Embryonic facial prominence (tissue), 1 donor: ENCODE results near the gene NFE2L1.
A peak's percentile ranks its signal among the peaks of the same experiment; 100 is the strongest.
"Not testable (repeated sequence)": the region's sequence is repeated elsewhere in the genome, so short reads cannot be mapped to it uniquely, and the experiment has no call there.

Experiments used
- DNase-seq: peaks from one replicate; pipeline ENCODE4 v3.0.0-alpha.2; 2016; ENCODE audit errors: extremely low spot score

Gene NFE2L1, protein sequence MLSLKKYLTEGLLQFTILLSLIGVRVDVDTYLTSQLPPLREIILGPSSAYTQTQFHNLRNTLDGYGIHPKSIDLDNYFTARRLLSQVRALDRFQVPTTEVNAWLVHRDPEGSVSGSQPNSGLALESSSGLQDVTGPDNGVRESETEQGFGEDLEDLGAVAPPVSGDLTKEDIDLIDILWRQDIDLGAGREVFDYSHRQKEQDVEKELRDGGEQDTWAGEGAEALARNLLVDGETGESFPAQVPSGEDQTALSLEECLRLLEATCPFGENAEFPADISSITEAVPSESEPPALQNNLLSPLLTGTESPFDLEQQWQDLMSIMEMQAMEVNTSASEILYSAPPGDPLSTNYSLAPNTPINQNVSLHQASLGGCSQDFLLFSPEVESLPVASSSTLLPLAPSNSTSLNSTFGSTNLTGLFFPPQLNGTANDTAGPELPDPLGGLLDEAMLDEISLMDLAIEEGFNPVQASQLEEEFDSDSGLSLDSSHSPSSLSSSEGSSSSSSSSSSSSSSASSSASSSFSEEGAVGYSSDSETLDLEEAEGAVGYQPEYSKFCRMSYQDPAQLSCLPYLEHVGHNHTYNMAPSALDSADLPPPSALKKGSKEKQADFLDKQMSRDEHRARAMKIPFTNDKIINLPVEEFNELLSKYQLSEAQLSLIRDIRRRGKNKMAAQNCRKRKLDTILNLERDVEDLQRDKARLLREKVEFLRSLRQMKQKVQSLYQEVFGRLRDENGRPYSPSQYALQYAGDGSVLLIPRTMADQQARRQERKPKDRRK

DNA sequence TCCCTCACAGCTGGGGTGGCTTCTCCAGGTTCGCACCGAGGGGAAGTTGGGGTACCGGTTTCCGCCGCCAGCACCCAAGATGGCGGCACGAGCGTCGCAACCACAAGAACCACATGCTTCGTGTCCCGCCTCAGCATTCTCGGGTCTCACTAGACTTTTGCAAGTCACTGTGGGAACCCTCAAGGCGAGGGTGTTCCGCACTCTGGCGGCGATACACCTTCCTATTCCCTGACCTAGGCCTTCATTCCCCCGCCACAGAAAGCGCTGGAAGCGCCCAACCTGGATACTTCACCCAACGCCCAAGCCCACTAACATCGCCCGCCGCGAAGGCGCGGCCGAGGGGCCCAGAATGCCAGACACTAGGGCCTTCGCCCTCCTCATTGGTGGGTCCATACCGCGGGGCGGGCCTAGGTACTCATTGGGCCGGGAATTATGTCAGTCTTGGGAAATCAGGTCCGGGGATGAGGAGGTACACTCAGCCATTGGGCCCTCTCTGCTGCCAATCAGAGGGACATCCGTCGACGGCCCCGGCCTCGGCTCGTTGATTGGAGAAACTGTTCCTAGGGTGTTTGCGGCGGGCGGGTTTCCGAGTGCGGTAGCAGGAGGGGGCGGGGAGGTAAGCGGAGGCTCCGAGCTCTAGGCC, at the start of gene NFE2L1:
Gene NFE2L1 (plus strand): TSS at position 619 of the 643 bp plus-strand sequence. CDS start 2,760 bp downstream, outside the sequence.
- DNase-seq = peak; percentile 98

DNA sequence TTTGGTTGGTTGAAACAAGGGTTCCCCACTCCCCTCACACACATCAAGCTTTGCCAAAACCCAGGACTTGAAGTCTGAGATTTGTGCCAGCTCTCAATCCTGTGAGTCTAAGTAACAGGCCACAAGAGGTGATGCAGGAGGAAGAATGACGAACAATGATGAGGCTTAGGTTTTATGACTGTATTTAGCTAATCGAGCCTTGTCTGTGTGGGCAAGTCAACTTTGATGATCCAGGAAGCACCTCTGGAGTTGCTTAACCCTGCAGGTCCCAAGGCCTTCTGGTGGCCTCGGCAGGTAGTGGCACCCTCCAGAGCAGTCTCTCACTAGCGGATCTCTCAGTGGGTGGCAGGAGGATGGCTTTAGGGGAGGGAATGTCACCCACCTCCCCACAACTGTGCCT, 48.6 kb upstream of the NFE2L1 start:
- no peak for DNase-seq

GRCh38 chr17:48001197-48001596, 47.0 kb upstream of the NFE2L1 start:
- no peak for DNase-seq

DNA sequence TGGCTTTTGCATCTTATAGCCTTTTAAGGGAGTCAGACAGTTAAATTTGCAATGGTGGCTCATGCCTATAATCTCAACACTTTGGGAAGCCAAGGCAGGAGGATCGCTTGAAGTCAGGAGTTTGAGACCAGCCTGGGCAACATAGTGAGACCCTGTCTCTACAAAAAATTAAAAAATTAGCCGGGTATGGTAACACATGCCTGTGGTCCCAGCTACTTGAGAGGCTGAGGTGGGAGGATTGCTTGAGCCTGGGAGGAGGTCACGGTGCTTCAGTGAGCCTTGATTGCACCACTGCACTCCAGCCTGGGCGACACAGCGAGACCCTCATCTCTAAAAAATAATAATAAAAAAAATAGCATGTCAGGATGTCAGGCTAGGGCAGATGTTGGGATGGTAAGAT, 46.5 kb upstream of the NFE2L1 start:
- DNase-seq = not testable (repeated sequence)

GRCh38 chr17:48002266-48002915, 45.8 kb upstream of the NFE2L1 start:
- no peak for DNase-seq

GRCh38 chr17:48002916-48003416, 45.2 kb upstream of the NFE2L1 start:
- DNase-seq = no peak

DNA sequence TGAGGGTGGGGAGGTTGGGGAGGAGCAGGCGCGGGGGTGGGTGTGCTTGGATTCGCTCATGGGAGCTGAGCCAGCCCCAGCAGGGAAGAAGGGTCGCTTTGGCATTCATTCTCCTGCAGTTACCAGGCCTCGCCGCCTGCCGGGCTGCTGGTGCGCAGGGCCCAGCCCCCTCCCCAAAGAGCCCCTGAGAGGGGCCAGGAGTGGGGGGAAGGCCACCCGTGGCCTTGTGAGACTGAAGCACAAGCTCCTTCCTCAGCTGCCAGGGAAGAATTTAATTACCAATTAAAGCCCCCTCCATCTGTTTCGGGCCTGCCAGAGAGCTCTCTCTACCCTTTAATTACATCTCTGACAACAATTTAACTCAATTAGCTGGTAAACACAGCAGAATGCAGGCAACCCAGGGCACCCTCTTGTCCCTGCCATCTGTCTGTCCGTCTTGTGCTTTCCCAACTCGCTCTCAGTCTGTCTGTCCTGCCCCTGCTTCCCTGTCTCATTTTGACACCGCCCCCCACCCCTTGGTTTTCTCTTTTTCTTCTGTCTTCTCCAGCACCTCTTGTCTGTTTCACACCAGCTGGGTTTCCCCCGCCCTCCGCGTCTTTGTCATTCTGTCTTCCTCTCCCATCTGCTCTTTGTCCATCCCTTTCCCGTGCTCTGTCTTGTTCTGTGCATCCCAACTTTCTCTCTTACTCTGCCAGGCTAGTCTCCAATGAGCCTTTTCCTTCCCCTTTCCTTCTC, 44.6 kb upstream of the NFE2L1 start:
- no peak for DNase-seq

GRCh38 chr17:48004983-48005382, 43.2 kb upstream of the NFE2L1 start:
- DNase-seq = no peak

DNA sequence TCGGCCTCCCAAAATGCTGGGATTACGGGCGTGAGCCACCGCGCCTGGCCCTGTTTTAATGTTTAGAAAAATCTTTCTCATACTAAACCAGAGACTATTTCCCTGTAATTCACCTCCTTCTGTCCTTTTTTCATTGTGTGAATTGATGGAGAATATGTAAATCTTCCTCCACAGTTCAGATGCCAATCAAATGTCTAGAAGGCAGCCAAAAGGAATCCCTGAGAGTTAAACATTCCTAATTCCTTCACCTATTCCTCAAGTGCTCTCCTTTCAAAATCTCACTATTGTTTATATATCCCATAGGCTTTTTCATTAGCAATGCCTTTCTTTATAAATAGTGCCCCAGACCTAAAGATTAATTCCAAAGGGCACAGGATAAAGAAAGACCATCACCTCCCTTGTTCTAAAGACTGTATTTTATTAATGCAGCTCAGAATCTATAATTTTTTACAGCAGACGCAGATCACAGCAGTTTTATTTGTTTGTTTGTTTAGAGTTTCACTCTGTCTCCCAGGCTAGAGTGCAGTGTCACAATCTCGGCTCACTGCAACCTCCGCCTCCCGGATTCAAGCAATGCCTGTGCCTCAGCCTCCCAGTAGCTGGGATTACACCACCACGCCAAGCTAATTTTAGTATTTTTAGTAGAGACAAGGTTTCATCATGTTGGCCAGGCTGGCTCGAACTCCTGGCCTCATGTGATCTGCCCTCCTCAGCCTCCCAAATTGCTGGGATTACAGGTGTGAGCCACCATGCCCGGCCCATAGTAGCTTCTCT, 41.0 kb upstream of the NFE2L1 start:
- no peak for DNase-seq

- DNase-seq = no peak
Observed at GRCh38 chr17:48010193-48010592, 38.0 kb upstream of the NFE2L1 start.

DNA sequence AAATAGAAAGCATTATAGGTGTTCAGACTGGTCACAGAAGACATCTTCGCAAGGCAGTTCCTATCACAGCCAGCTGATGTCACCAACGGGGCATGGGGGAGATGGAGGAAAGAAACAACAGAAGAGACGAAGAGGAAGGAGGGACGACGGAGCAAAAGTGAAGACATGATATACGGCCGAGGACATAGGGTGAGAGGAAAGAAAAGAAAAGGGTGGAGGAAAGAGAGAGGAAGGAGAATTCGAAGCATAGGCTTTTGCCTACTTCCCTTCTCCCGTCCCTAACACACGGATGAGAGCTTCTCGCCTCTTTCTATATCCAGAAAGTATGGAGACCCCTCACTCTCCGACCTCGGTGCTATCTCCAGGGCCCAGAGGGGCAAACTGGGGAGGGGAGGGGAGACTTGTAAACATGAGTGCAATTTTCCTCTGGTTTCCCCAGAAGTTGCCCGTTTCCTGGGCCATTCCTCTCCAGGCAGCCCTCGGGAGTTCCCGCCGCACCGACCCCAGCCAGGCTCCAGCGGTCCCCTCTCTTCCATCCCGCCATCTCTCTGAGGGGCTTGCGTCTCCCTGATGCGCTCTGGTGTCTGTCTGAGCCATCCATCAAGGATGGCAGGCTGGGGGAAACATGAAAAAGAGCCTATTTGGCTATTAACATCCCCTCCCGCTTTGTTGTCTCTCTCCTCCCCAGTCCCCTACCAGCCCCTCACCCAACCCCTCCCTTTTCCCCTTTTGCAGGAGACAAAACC, 36.6 kb upstream of the NFE2L1 start:
- DNase-seq = no peak

GRCh38 chr17:48012151-48012520, 36.0 kb upstream of the NFE2L1 start:
- DNase-seq = no peak

GRCh38 chr17:48012654-48013053, 35.5 kb upstream of the NFE2L1 start:
- DNase-seq = no peak

DNA sequence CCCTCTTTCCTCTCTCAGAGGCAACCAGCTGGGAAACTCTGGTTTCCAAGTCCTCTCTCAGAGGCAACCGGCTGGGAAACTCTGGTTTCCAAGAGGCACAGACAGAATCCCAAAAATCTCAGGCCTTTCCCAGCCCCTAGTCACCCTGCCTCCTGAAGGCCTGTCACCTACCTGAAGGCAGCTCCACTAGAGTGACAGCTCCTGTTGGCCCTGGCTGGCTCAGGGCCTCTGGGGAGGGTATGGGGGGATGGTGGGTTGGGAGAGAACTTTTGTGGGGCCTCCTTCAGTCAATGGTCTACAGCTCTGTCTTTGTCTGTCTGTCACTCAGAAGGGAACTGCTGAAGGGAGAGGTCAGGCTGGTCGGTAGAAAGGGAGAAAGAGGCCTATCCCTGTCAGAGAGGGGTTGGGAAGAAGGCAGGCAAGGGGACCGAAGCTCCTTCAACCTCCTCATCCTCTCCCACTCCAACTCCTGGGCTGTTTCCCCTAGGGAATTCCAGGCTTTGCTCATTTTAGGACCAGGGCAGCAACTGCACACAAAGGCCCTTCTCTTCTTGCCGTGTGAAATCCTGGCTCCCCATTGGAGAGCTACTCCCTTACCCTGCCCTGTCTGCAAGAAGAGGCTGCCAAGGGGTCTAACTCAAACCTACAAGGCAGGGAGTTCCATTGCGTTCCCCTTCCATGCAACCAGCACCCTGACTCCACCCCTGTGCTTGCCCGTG, 34.1 kb upstream of the NFE2L1 start:
- DNase-seq = no peak

DNA sequence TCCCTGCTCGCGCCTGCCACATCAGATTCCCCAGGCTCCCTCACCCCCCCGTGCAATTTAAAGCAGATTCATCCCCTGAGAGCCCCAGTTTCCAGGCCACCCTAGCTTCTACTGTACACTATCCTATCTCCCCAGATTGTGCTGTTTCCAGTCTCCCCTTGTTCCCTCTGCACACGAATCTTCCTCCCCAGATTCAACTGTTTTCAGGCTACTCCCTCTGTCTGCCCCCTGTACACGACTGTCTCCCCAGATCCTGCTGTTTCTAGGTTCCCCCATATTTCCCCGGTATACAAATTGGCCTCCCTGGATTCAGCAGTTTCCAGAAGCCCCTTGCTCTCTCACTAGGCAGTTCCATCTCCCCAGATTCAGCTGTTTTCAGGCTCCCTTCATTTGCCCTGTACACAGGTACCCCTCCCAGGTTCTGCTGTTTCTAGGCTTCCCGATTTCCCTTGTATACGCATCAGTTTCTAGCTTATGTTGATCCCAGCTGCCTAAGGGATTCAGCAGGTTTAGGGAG, 33.5 kb upstream of the NFE2L1 start:
- DNase-seq = no peak

GRCh38 chr17:48016112-48016511, 32.0 kb upstream of the NFE2L1 start:
- no peak for DNase-seq

DNA sequence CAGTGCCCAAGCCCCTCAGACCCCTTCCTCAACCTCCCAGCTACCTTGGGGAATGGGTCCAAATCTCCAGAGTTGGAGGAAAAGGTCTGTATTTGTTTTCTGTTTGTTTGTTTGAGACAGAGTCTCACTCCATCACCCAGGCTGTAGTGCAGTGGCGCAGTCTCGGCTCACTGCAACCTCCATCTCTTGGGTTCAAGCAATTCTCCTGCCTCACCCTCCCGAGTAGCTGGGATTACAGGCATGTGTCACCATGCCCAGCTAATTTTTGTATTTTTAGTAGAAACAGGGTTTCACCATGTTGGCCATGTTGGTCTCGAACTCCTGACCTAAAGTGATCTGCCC, 30.4 kb upstream of the NFE2L1 start:
- not testable (repeated sequence) for DNase-seq

- no peak for DNase-seq
Observed at GRCh38 chr17:48021934-48022333, 26.2 kb upstream of the NFE2L1 start.

DNA sequence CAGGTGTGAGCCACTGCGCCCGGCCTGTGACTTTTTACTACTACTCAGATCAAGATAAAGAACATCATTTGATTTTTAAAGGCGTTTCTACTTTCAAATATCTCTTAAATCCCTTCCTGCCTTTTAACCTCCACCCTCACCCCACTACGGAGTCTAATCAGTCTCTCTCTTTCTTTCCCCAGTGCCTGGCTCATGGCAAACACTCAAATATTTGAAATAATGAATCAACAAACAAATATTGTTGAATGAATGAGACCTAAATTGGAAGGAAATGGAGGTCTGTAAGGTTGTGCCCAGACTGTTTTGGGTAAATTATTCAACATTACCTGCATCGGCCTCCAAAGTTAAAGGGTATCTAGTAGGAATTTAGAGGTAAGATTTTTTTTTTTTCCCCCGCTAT, 25.3 kb upstream of the NFE2L1 start:
- no peak for DNase-seq
